Measurements from ENCODE around the gene CAMK1D. TPM values are rescaled to one million over a fixed set of nuclear protein-coding genes. Genes with fewer than 3 reads are reported as not detected.

Gene CAMK1D
- total RNA-seq, 1 donor from 2014 or later: 7.6 TPM

GRCh38 chr10:12589291-12589690 lies 239.9 kb downstream of the CAMK1D start:
- Mint-ChIP-seq H3K27me3 (ENCODE audit: low read depth) (peaks cover 17% of the 10 kb centered on the region), H3K9me3 (no peaks in the 10 kb centered on the region), H3K27ac (no peak overlapping the region), H3K4me1 (no peaks in the 10 kb centered on the region), H3K36me3 (no peaks in the 10 kb centered on the region), H3K4me3 (no peak overlapping the region)
- no peak for TF ChIP-seq CTCF (IDR thresholded peaks at IDR 0.05; ENCODE audit: unreplicated experiment)
- no peak for DNase-seq (ENCODE audit: low spot score in 2 of 2, unreplicated experiment in 2 of 2)

- Mint-ChIP-seq H3K27ac (no peak overlapping the region), H3K9me3 (no peaks in the 10 kb centered on the region), H3K4me1 (no peaks in the 10 kb centered on the region), H3K4me3 (no peak overlapping the region), H3K27me3 (ENCODE audit: low read depth) (peaks cover 17% of the 10 kb centered on the region), H3K36me3 (no peaks in the 10 kb centered on the region)
- no peak for TF ChIP-seq CTCF (IDR thresholded peaks at IDR 0.05; ENCODE audit: unreplicated experiment)
- no peak for DNase-seq (ENCODE audit: low spot score in 2 of 2, unreplicated experiment in 2 of 2)
Measured at GRCh38 chr10:12589791-12590190, 240.4 kb downstream of the CAMK1D start.

- no peak for TF ChIP-seq CTCF (IDR thresholded peaks at IDR 0.05; ENCODE audit: unreplicated experiment)
- Mint-ChIP-seq H3K4me3 (no peak overlapping the region), H3K36me3 (no peaks in the 10 kb centered on the region), H3K27me3 (ENCODE audit: low read depth) (peaks cover 17% of the 10 kb centered on the region), H3K9me3 (peaks cover 6% of the 10 kb centered on the region), H3K27ac (no peak overlapping the region), H3K4me1 (no peaks in the 10 kb centered on the region)
- DNase-seq (ENCODE audit: low spot score in 2 of 2, unreplicated experiment in 2 of 2): no peak
Measured at GRCh38 chr10:12590675-12591659, 241.6 kb downstream of the CAMK1D start.

- Mint-ChIP-seq H3K27me3 (ENCODE audit: low read depth) (peaks cover 4% of the 10 kb centered on the region), H3K27ac (no peak overlapping the region), H3K4me1 (no peaks in the 10 kb centered on the region), H3K9me3 (peaks cover 10% of the 10 kb centered on the region), H3K36me3 (no peaks in the 10 kb centered on the region), H3K4me3 (no peak overlapping the region)
- TF ChIP-seq CTCF (IDR thresholded peaks at IDR 0.05; ENCODE audit: unreplicated experiment): no peak
- no peak for DNase-seq (ENCODE audit: low spot score in 2 of 2, unreplicated experiment in 2 of 2)
Measured at GRCh38 chr10:12592967-12593366, 243.6 kb downstream of the CAMK1D start.

GRCh38 chr10:12594448-12594944 lies 245.1 kb downstream of the CAMK1D start:
- H3K9me3 Mint-ChIP-seq: peaks cover 17% of the 10 kb centered on the region
- no peak overlapping the region for H3K27ac Mint-ChIP-seq
- no peak for TF ChIP-seq CTCF (IDR thresholded peaks at IDR 0.05; ENCODE audit: unreplicated experiment)
- H3K36me3 Mint-ChIP-seq: no peaks in the 10 kb centered on the region
- H3K27me3 Mint-ChIP-seq (ENCODE audit: low read depth): peaks cover 7% of the 10 kb centered on the region
- H3K4me1 Mint-ChIP-seq: no peaks in the 10 kb centered on the region
- no peak for DNase-seq (ENCODE audit: low spot score in 2 of 2, unreplicated experiment in 2 of 2)
- no peak overlapping the region for H3K4me3 Mint-ChIP-seq

Measured in mesothelial cell of epicardium (in vitro differentiated cells).